Measurements from ENCODE around the gene ANTKMT.

GRCh38 chr16:672851-673250 is 48.1 kb upstream of the ANTKMT start:
- no peak for TF ChIP-seq ATF3 (IDR thresholded peaks at IDR 0.05)
- TF ChIP-seq, protein P1, sequence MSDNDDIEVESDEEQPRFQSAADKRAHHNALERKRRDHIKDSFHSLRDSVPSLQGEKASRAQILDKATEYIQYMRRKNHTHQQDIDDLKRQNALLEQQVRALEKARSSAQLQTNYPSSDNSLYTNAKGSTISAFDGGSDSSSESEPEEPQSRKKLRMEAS (IDR thresholded peaks at IDR 0.05): no peak
- TF ChIP-seq, protein P2, sequence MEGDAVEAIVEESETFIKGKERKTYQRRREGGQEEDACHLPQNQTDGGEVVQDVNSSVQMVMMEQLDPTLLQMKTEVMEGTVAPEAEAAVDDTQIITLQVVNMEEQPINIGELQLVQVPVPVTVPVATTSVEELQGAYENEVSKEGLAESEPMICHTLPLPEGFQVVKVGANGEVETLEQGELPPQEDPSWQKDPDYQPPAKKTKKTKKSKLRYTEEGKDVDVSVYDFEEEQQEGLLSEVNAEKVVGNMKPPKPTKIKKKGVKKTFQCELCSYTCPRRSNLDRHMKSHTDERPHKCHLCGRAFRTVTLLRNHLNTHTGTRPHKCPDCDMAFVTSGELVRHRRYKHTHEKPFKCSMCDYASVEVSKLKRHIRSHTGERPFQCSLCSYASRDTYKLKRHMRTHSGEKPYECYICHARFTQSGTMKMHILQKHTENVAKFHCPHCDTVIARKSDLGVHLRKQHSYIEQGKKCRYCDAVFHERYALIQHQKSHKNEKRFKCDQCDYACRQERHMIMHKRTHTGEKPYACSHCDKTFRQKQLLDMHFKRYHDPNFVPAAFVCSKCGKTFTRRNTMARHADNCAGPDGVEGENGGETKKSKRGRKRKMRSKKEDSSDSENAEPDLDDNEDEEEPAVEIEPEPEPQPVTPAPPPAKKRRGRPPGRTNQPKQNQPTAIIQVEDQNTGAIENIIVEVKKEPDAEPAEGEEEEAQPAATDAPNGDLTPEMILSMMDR (IDR thresholded peaks at IDR 0.05; ENCODE audit: low read depth, low read length, missing input control): no peak
- TF ChIP-seq, protein P3, sequence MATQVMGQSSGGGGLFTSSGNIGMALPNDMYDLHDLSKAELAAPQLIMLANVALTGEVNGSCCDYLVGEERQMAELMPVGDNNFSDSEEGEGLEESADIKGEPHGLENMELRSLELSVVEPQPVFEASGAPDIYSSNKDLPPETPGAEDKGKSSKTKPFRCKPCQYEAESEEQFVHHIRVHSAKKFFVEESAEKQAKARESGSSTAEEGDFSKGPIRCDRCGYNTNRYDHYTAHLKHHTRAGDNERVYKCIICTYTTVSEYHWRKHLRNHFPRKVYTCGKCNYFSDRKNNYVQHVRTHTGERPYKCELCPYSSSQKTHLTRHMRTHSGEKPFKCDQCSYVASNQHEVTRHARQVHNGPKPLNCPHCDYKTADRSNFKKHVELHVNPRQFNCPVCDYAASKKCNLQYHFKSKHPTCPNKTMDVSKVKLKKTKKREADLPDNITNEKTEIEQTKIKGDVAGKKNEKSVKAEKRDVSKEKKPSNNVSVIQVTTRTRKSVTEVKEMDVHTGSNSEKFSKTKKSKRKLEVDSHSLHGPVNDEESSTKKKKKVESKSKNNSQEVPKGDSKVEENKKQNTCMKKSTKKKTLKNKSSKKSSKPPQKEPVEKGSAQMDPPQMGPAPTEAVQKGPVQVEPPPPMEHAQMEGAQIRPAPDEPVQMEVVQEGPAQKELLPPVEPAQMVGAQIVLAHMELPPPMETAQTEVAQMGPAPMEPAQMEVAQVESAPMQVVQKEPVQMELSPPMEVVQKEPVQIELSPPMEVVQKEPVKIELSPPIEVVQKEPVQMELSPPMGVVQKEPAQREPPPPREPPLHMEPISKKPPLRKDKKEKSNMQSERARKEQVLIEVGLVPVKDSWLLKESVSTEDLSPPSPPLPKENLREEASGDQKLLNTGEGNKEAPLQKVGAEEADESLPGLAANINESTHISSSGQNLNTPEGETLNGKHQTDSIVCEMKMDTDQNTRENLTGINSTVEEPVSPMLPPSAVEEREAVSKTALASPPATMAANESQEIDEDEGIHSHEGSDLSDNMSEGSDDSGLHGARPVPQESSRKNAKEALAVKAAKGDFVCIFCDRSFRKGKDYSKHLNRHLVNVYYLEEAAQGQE (IDR thresholded peaks at IDR 0.05): no peak
- no peak for TF ChIP-seq JUND (IDR thresholded peaks at IDR 0.05)
- TF ChIP-seq, protein P4, sequence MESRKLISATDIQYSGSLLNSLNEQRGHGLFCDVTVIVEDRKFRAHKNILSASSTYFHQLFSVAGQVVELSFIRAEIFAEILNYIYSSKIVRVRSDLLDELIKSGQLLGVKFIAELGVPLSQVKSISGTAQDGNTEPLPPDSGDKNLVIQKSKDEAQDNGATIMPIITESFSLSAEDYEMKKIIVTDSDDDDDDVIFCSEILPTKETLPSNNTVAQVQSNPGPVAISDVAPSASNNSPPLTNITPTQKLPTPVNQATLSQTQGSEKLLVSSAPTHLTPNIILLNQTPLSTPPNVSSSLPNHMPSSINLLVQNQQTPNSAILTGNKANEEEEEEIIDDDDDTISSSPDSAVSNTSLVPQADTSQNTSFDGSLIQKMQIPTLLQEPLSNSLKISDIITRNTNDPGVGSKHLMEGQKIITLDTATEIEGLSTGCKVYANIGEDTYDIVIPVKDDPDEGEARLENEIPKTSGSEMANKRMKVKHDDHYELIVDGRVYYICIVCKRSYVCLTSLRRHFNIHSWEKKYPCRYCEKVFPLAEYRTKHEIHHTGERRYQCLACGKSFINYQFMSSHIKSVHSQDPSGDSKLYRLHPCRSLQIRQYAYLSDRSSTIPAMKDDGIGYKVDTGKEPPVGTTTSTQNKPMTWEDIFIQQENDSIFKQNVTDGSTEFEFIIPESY (IDR thresholded peaks at IDR 0.05): no peak
- no peak for TF ChIP-seq FOXA1 (IDR thresholded peaks at IDR 0.05)
- TF ChIP-seq SP1 (IDR thresholded peaks at IDR 0.05): no peak
- no peak for TF ChIP-seq RXRA (IDR thresholded peaks at IDR 0.05)
- TF ChIP-seq YY1 (IDR thresholded peaks at IDR 0.05): no peak
- no peak for TF ChIP-seq TAF1 (conservative IDR thresholded peaks at IDR 0.05)
- TF ChIP-seq HNF4A (conservative IDR thresholded peaks at IDR 0.05): no peak
- no peak for TF ChIP-seq RAD21 (IDR thresholded peaks at IDR 0.05)
- no peak for TF ChIP-seq EGR1 (IDR thresholded peaks at IDR 0.05; ENCODE audit: low read depth in 2 of 2)

Data from liver (tissue), 3 donors.